HCT116 (cell line): ENCODE results near the gene ACSM4.

Experiments used
- CTCF ChIP-seq, 3 experiments: fragments of 200-600 bp in 1 of 3; sonication (generic) in 1 of 3; IDR thresholded peaks in 2 of 3; conservative IDR thresholded peaks in 1 of 3; 2 replicates each; pipeline ENCODE4 v1.5.1; 2012 to 2017; ENCODE audit warnings: low read depth in 2 of 3, low read length in 2 of 3, antibody characterized with exemption in 1 of 3, borderline replicate concordance in 1 of 3, control low read depth in 1 of 3, mild to moderate bottlenecking in 1 of 3, mixed read lengths in 1 of 3, mixed run types in 1 of 3, moderate library complexity in 1 of 3; ENCODE audit not compliant: insufficient read depth in 1 of 3
- EGR1 ChIP-seq: IDR thresholded peaks from 2 replicates; pipeline ENCODE4 v1.6.1; 2012; ENCODE audit warnings: low read depth
- POLR2A ChIP-seq: IDR thresholded peaks from 2 replicates; pipeline ENCODE4 v1.7.0; 2011; ENCODE audit warnings: borderline replicate concordance; ENCODE audit not compliant: insufficient read depth, insufficient read length; ENCODE audit errors: extremely low read depth
- POLR2AphosphoS5 ChIP-seq: IDR thresholded peaks from 2 replicates; pipeline ENCODE4 v1.6.1; 2011; ENCODE audit warnings: mild to moderate bottlenecking, low read depth, low read length, moderate library complexity
- REST ChIP-seq: IDR thresholded peaks from 2 replicates; pipeline ENCODE4 v1.6.1; 2012; ENCODE audit warnings: low read depth

GRCh38 chr12:7327918-7328317 lies 24.0 kb downstream of the ACSM4 start:
- TF ChIP-seq POLR2A (no peak), EGR1 (no peak), CTCF (IDR thresholded peaks at IDR 0.05 in 2 of 3, conservative IDR thresholded peaks at IDR 0.05 in 1 of 3; ENCODE audit: borderline replicate concordance in 1 of 3, insufficient read depth in 1 of 3, low read depth in 2 of 3, low read length in 2 of 3) (no peak), POLR2AphosphoS5 (no peak), REST (no peak)
